ENCODE measurements around the gene SFSWAP.

GRCh38 chr12:131693149-131693548 lies 17.7 kb upstream of the SFSWAP start:
- TF ChIP-seq CTCF (IDR thresholded peaks at IDR 0.05; ENCODE audit: low read depth, low read length, poor library complexity, severe bottlenecking) (no peak), EZH2phosphoT487 (IDR thresholded peaks at IDR 0.05; ENCODE audit: borderline replicate concordance, low read length) (no peak)
